DOHH2 (cell line): ENCODE measurements around the gene MEDAG.

Experiments used
- H3F3A ChIP-seq: fragments of 200-600 bp; sonication (generic), shearing (Covaris generic); 2 replicates; pipeline ENCODE4 v1.6.0; 2016; ENCODE audit warnings: antibody characterized with exemption, mild to moderate bottlenecking; ENCODE audit not compliant: control insufficient read depth, insufficient read depth
- H3K27ac ChIP-seq: fragments of 200-600 bp; sonication (generic); 2 replicates; pipeline ENCODE4 v1.5.1; 2014; ENCODE audit warnings: low read depth, mild to moderate bottlenecking, low read length, moderate library complexity
- H3K27me3 ChIP-seq: fragments of 200-600 bp; sonication (generic); 2 replicates; pipeline ENCODE4 v1.6.1; 2014; ENCODE audit warnings: mild to moderate bottlenecking, low read length, mixed read lengths; ENCODE audit not compliant: control insufficient read depth
- H3K36me3 ChIP-seq: fragments of 200-600 bp; sonication (generic); 2 replicates; pipeline ENCODE4 v1.6.1; 2014; ENCODE audit warnings: mild to moderate bottlenecking, low read length, moderate library complexity, mixed read lengths; ENCODE audit not compliant: control insufficient read depth
- H3K4me1 ChIP-seq: fragments of 200-600 bp; sonication (generic); 2 replicates; pipeline ENCODE4 v1.6.1; 2014; ENCODE audit warnings: mild to moderate bottlenecking, low read length, mixed read lengths; ENCODE audit not compliant: control insufficient read depth
- H3K4me2 ChIP-seq: fragments of 200-600 bp; sonication (generic); 2 replicates; pipeline ENCODE4 v1.6.0; 2014; ENCODE audit warnings: mild to moderate bottlenecking, low read length, moderate library complexity
- H3K4me3 ChIP-seq: fragments of 200-600 bp; sonication (generic); 2 replicates; pipeline ENCODE4 v1.5.1; 2014; ENCODE audit warnings: mild to moderate bottlenecking, low read length, mixed read lengths
- H3K79me2 ChIP-seq: fragments of 200-600 bp; sonication (generic); 2 replicates; pipeline ENCODE4 v1.6.1; 2014; ENCODE audit warnings: mild to moderate bottlenecking, low read length, mixed read lengths; ENCODE audit not compliant: control insufficient read depth
- H3K9me2 ChIP-seq: fragments of 200-600 bp; sonication (generic); replicated peaks from 2 replicates; pipeline ENCODE4 v1.6.1; 2014; ENCODE audit warnings: mild to moderate bottlenecking, low read length, mixed read lengths; ENCODE audit not compliant: control insufficient read depth
- H3K9me3 ChIP-seq: fragments of 200-600 bp; sonication (generic); 2 replicates; pipeline ENCODE4 v1.6.1; 2014; ENCODE audit warnings: antibody characterized with exemption, low read length, mixed read lengths; ENCODE audit not compliant: control insufficient read depth, insufficient read depth
- H4K20me1 ChIP-seq: fragments of 200-600 bp; sonication (generic); 2 replicates; pipeline ENCODE4 v1.6.0; 2014; ENCODE audit warnings: low read depth, mild to moderate bottlenecking, antibody characterized with exemption, low read length, moderate library complexity; ENCODE audit not compliant: control insufficient read depth, insufficient read depth
- EZH2phosphoT487 ChIP-seq: fragments of 200-600 bp; sonication (generic); IDR thresholded peaks from 2 replicates; pipeline ENCODE4 v1.6.1; 2017; ENCODE audit warnings: borderline replicate concordance, mild to moderate bottlenecking, antibody characterized with exemption, low read length, moderate library complexity, mixed read lengths
- TF ChIP-seq, protein P1 (sequence below): fragments of 200-600 bp; sonication (generic); IDR thresholded peaks from one replicate; pipeline ENCODE4 v1.5.1; 2014; ENCODE audit warnings: antibody characterized with exemption, mild to moderate bottlenecking, low read depth, low read length; ENCODE audit not compliant: poor library complexity, severe bottlenecking

Gene MEDAG

DNA sequence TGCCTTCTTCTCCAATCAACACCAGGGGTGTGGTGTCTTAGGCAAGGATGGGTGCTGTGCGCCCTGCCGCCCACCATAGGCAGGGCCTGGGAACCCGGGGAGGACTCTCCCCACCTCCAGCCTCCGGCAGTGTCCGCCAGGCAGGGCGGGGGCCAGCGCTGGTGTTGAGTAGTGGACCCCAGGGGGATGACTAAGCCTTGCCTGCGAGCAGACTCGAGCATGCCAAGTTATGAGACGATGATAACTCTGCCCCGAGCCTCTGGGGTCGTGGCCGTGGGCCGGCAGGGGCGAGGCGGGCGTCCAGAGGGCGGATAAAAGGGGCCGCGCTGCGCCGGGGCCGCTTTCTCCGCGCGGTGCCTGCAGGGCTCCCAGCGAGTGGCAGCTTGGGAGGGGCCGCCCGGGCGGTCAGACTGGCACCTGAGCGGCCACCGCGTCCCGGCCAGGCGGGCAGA lies at the start of gene MEDAG:
TSS of gene MEDAG (plus strand) at position 340 of the 452 bp plus-strand sequence. CDS start 245 bp downstream, outside the sequence.
- no peaks in the 10 kb centered on the region for H3K36me3 ChIP-seq
- H3K27me3 ChIP-seq = peaks cover 11% of the 10 kb centered on the region; the same call in 1 of the 2 replicates

DNA sequence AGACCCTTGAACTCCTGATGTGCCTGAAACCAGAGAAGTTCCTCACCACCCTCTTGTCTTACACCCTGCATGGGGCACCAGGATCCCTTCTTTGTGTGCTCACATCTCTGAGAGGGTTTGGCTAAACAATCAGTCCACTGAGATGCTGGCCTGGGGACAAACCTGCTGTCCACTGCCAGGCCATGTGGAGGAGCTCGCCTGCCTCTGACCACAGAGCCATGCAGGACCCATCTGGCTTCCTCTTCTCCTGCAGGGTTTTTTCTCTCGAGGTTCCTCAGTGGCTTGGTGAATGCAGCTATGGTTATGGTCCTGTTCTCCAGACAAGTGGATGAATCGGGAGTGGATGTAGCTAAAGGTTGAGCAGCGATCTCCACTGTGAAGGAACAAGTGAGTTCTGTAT lies 49.1 kb upstream of the MEDAG start:
- H3K9me2 ChIP-seq = no peaks in the 10 kb centered on the region
- TF ChIP-seq, protein P1, sequence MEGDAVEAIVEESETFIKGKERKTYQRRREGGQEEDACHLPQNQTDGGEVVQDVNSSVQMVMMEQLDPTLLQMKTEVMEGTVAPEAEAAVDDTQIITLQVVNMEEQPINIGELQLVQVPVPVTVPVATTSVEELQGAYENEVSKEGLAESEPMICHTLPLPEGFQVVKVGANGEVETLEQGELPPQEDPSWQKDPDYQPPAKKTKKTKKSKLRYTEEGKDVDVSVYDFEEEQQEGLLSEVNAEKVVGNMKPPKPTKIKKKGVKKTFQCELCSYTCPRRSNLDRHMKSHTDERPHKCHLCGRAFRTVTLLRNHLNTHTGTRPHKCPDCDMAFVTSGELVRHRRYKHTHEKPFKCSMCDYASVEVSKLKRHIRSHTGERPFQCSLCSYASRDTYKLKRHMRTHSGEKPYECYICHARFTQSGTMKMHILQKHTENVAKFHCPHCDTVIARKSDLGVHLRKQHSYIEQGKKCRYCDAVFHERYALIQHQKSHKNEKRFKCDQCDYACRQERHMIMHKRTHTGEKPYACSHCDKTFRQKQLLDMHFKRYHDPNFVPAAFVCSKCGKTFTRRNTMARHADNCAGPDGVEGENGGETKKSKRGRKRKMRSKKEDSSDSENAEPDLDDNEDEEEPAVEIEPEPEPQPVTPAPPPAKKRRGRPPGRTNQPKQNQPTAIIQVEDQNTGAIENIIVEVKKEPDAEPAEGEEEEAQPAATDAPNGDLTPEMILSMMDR = no peak
- no peak for TF ChIP-seq EZH2phosphoT487
- no peaks in the 10 kb centered on the region for H3K36me3 ChIP-seq
- H3K4me3 ChIP-seq = no peak overlapping the region
- no peaks in the 10 kb centered on the region for H4K20me1 ChIP-seq
- H3K4me2 ChIP-seq = no peak overlapping the region
- H3K9me3 ChIP-seq = no peaks in the 10 kb centered on the region
- no peaks in the 10 kb centered on the region for H3K79me2 ChIP-seq
- H3K27ac ChIP-seq = no peak overlapping the region
- H3K27me3 ChIP-seq = 0 out of 2 replicates have a peak, but pooled peaks cover 3% of the 10 kb centered on the region
- no peaks in the 10 kb centered on the region for H3K4me1 ChIP-seq
- H3F3A ChIP-seq = no peaks in the 10 kb centered on the region

More for the DNA sequence above, at the start of gene MEDAG:
- Histone ChIP-seq H3K4me1 (peaks cover 12% of the 10 kb centered on the region), H4K20me1 (no peaks in the 10 kb centered on the region), H3K9me2 (no peaks in the 10 kb centered on the region), H3K79me2 (no peaks in the 10 kb centered on the region), H3K27ac (no peak within 1 kb of the TSS), H3K4me3 (no peak within 1 kb of the TSS), H3K4me2 (no peak within 1 kb of the TSS), H3K9me3 (no peaks in the 10 kb centered on the region), H3F3A (no peaks in the 10 kb centered on the region)
- TF ChIP-seq EZH2phosphoT487 = no peak
- TF ChIP-seq, protein P1 = no peak

GRCh38 chr13:30857636-30858035 lies 48.4 kb upstream of the MEDAG start:
- no peak overlapping the region for H3K4me2 ChIP-seq
- H3K9me3 ChIP-seq = no peaks in the 10 kb centered on the region
- TF ChIP-seq EZH2phosphoT487 = no peak
- TF ChIP-seq, protein P1 = no peak
- H3K4me1 ChIP-seq = no peaks in the 10 kb centered on the region
- no peaks in the 10 kb centered on the region for H4K20me1 ChIP-seq
- no peaks in the 10 kb centered on the region for H3F3A ChIP-seq
- H3K9me2 ChIP-seq = no peaks in the 10 kb centered on the region
- no peak overlapping the region for H3K4me3 ChIP-seq
- H3K27ac ChIP-seq = no peak overlapping the region
- no peaks in the 10 kb centered on the region for H3K36me3 ChIP-seq
- H3K27me3 ChIP-seq = no peaks in the 10 kb centered on the region
- no peaks in the 10 kb centered on the region for H3K79me2 ChIP-seq
